GM18861 (cell line): ENCODE measurements around the gene OR3A1.
"Not testable (repeated sequence)": the region's sequence is repeated elsewhere in the genome, so short reads cannot be mapped to it uniquely, and the experiment has no call there.

ENCODE experiments used
- ATAC-seq: cut with Tn5 transposase; IDR thresholded peaks from one replicate; pipeline ENCODE4 v1.9.1; 2021; ENCODE audit not compliant: unreplicated experiment

The OR3A1 gene

DNA sequence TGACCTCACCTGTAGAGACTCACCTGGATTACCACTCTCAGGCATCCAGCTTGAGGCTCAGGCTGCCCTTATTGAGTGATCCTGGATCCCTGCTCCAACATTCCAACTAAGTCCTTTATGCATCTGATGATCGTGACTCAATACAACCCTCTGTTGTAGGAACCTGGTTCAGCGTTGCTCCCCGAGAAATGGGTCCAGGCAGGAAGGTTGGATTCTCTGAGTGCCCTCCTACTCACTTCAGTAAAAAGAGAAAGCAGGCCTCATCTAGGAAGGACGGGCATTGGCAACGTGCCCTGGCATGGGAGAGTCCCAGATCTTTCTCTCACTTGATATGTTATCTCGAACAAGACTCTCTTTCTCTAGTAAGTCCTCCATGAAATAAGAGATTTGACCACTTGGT, at the start of gene OR3A1:
TSS of gene OR3A1 (minus strand) at position 101 of the 400 bp plus-strand sequence. CDS start 5,778 bp downstream, outside the sequence.
- no peak for ATAC-seq

DNA sequence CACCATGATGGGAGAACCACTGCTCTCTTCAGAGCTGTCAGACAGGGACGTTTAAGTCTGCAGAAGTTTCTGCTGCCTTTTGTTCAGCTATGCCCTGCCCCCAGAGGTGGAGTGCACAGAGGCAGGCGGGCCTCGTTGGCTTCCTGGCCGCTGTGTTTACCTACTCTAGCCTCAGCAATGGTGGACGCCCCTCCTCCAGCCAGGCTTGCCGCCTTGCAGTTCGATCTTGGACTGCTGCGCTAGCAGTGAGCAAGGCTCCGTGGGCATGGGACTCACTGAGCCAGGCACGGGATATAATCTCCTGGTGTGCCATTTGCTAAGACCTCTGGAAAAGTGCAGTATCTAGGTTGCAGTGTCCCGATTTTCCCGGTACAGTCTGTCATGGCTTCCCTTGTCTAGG, 44.6 kb upstream of the OR3A1 start:
- not testable (repeated sequence) for ATAC-seq

- ATAC-seq = no peak
These were observed 37.7 kb upstream of the OR3A1 start for GRCh38 chr17:3335876-3336275.

GRCh38 chr17:3318336-3318735, 20.2 kb upstream of the OR3A1 start:
- ATAC-seq = no peak

DNA sequence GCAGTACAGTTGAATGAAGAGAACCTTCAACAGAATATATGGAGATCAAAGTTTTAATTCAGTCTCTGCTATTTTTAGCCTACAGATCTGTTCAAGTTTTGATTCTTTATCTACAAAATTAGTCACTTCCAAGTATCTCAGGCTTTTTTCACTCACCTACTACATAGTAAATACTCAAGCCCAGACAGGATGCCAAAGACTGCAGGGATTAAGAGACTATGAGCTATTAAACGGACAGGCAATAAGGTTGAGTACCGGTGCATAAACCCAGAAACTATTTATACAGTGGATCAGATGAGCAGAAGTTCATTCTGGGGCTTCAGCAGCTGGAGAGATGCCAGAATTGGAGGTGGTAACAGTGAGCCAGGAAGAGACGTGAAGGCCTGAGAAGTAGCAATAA, 18.7 kb upstream of the OR3A1 start:
- ATAC-seq = no peak

DNA sequence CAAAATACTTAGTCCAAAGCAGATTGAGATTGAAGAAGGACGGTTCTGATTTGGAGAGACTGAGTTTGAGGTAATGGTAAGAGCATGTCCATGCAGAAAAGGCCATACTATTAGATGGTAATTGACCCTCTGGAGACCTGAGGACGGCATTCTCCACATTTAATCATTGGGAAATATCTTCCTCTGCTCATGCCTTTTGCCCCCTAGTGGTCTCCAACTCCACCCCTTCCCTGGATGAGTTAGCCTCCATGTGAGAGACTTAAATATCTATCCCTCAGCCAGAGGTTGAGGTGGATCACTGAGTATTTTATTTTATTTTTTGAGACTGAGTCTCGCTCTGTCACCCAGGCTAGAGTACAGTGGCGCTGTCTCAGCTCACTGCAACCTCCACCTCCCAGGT, 10.4 kb upstream of the OR3A1 start:
- no peak for ATAC-seq

DNA sequence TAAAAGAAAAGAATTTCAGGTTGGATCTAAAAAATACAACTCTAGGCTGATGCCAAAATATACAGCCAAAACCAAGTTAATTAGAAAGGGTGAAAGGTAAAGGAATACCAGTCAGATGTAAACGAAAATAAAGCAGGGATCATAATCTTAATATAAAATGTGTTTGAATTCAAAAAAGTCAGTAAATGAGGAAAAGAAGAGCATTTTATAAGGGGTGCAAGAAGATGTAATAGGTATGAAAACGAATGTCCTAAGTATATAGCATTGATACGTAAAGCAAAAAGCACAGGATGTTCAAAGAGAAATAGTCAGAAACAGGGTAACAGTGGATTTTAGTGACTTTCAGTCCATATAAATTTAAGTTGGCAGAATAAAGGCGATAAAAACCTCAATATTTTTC, 2.5 kb downstream of the OR3A1 start:
- ATAC-seq = no peak

- ATAC-seq = not testable (repeated sequence)
These were observed 4.6 kb downstream of the OR3A1 start for GRCh38 chr17:3293548-3293947.

DNA sequence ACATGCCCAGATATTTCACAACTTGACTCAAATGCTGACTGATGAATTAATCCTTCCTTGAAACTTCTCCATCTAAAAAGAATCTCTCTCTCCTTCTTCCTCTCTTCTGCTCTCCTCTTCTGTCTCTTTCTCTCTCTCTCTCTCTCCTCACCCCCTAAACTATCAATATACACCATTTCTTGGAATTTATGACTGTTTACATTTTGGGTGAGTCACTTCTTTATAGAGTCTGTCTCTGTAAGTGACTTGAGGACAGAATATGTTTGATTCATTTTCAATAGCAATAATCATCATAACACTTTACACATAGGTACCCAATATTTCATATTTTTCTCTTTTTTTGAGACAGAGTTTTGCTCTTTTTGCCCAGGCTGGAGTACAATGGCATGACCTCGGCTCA, 15.3 kb downstream of the OR3A1 start:
- no peak for ATAC-seq

DNA sequence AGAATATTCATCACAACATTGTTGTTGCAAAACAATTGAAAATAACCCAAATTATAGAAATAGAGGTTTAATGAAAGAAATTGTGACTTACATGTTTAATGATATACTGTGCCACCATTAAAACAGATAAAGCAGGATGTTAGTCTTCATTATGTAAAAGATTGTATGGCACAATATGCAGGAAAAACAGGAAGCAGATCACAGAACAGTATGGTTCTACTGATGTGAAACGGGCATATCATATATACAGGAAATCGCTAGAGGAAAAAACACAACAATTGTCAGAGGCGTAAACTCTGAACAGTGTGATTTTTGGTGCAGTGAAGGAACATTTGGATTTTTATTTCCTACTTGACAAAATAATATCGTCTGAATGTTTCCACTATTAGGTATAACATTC, 22.0 kb downstream of the OR3A1 start:
- ATAC-seq = no peak

GRCh38 chr17:3271072-3271848, 26.9 kb downstream of the OR3A1 start:
- no peak for ATAC-seq

GRCh38 chr17:3260600-3260999, 37.6 kb downstream of the OR3A1 start:
- no peak for ATAC-seq

GRCh38 chr17:3260163-3260562, 38.0 kb downstream of the OR3A1 start:
- no peak for ATAC-seq

GRCh38 chr17:3256575-3256974, 41.6 kb downstream of the OR3A1 start:
- no peak for ATAC-seq

GRCh38 chr17:3249013-3249412, 49.1 kb downstream of the OR3A1 start:
- not testable (repeated sequence) for ATAC-seq

GRCh38 chr17:3244841-3245240, 53.3 kb downstream of the OR3A1 start:
- not testable (repeated sequence) for ATAC-seq

GRCh38 chr17:3241044-3241443, 57.1 kb downstream of the OR3A1 start:
- ATAC-seq = not testable (repeated sequence)
